HG02763 (cell line): ENCODE results near the gene WDR37.

Experiments used
- ATAC-seq: cut with Tn5 transposase; IDR thresholded peaks from one replicate; pipeline ENCODE4 v1.9.1; 2021; ENCODE audit warnings: mild to moderate bottlenecking, moderate library complexity; ENCODE audit not compliant: unreplicated experiment

Gene WDR37

GRCh38 chr10:1068380-1069361 lies 12.5 kb downstream of the WDR37 start:
- no peak for ATAC-seq

DNA sequence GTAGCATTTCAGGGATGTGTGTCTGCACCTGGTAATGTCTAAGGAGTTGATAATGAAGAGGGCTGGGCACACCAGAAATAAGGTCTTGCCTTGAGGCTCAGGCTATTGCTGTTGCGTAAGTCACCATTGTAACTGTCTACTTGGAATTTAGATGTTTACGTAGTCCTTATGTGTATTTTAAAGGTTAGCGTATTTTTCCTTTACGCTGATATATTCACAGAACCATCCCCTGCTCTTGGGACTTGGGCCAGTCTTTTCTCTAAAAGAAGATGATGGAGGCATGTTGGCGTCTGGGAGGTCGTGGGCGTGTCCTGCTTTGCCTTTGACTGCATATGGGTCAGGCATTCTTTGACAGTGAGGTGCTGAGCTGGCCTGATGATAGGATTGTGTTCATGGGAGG lies 14.7 kb downstream of the WDR37 start:
- ATAC-seq = no peak

DNA sequence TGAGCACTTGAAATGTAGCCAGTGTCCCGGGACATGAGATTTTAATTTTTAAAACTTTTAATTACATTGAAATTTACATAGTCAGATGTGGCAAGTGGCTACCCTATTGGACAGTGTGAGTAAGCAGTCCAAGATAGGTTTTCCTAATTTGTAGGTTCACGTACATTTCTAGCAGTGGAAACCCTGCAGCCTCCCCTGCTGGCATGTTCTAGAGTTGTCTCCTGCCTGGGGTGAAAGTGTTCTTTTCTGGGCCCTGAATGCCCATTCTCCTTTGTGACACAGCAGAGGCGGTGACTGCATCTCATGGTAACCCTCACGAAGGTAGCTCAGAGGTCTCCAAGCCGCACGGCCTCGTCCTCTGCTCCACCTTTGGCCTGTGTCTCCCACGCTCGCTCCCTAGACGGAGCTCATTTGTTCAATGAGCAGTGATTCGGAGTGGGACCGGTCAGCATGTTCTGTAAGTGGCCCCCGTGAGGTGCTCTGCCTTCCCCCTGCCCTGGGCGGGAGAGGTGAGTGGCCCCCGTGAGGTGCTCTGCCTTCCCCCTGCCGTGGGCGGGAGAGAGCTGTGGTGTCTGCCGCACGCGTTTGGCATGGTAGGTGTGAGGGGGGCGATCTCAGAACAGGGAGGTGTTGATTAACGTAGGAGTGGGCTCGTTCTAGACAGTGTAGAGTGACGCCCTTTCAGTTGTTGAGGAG lies 18.0 kb downstream of the WDR37 start:
- ATAC-seq = no peak

DNA sequence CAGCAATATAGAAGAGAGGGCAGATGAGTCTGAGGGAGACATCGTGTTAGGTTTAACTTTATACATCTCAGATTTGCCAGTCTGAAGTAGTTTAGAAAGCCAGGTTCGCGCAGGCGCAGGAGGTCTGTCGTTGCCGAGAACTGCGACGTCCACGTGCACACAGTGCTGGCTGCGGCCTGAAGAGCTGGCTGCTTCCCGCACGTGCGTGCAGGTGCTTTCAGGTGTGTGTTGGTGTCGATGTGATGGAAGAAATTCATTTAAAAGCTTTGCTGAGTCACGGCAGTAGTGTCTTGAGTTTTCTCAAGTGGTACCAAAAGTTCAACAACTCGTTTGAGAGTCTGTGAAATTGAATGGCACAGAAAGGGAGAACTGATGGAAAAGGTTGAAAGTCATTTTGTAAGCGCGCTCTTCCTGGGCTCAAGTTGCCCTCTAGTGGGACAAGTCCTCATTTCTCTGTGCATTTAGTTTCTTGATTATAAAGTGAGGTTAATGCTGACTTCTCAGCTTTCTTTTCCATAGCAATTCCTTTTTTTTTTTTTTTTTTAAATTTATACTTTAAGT lies 18.6 kb downstream of the WDR37 start:
- no peak for ATAC-seq

- ATAC-seq = no peak
These were observed 22.5 kb downstream of the WDR37 start for GRCh38 chr10:1078668-1079067.

- ATAC-seq = no peak
These were observed 27.4 kb downstream of the WDR37 start for GRCh38 chr10:1083581-1083980.

GRCh38 chr10:1084011-1084950 lies 28.1 kb downstream of the WDR37 start:
- no peak for ATAC-seq

- ATAC-seq = no peak
These were observed 29.1 kb downstream of the WDR37 start for GRCh38 chr10:1085258-1085657.

GRCh38 chr10:1086787-1087186 lies 30.6 kb downstream of the WDR37 start:
- ATAC-seq = no peak

GRCh38 chr10:1089017-1089689 lies 33.0 kb downstream of the WDR37 start:
- ATAC-seq = no peak

DNA sequence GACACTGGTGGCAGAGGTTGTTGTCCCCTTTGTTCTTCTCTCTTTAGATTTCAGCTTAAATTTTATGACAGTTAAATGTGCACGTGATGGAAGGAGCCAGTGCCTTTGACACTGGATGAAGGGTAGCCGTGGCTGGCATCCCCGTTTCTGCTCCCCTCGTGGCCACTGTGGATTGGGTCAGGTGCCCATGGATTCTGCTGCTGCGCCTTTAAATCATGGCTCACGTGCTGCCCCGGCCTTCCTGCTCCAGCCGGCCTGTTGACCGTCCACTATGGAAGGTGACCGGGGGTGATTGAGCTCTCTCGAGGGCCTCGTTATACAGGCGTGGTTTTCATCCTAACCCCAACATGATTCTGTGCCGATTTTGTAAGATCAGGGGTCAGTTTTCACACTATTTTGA lies 34.5 kb downstream of the WDR37 start:
- no peak for ATAC-seq

DNA sequence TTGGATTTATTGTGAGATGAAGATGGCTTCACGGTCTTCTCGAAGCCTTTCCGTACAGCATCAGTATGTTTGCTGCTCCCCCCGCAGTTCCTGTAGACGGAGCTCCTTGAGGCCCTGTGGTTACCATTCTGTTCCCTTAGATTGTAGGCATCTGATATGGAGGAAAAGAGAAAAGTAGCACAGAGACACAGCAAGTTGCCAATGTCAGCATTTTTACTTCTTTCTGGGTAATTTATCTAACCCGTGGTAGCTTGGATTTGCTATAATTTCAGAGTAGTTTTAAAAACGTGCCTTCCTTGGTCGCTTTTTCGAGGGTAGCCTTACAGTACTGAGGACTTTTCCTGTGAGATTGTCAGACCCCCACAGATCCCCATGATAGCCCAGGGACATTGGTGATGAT lies 37.5 kb downstream of the WDR37 start:
- ATAC-seq = no peak

DNA sequence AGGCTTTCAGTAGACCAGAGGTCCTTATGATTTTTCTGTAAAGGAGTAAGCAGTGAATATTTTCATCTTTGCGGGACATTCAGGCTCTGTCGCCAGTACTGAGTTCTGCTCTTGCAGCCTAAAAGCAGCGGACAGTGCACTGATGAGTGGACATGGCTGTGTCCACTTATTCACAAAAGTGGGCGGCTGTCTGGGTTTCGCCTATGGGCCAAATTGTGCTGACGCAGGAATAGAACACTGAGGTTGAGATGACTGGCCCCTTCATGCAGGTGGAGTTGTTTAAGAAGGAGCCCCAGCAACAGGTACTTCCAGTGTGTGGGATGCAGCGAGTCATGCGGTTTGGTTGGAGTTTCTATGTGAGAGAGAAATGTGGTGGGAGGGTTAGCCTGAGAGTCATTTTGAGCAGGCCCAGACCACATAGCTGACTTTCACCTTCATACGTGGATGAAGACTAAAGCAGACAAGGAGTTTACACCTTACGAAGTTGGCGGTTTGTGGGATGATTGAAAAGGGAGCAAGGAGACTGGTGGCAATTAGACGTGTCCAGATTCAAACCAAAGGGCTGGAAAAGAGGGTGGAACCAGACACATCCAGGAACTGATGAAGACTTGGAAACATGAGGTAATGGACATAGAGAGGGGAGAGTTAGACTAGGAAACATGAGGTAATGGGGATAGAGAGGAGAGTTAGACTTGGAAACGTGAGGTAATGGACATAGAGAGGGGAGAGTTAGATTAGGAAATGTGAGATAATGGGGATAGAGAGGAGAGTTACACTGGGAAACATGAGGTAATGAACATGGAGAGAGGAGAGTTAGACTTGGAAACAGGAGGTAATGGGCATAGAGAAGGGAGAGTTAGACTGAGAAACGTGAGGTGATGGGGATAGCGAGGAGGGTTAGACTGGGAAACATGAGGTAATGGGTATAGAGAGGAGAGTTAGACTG lies 38.2 kb downstream of the WDR37 start:
- no peak for ATAC-seq

- no peak for ATAC-seq
These were observed 39.3 kb downstream of the WDR37 start for GRCh38 chr10:1095498-1095897.

DNA sequence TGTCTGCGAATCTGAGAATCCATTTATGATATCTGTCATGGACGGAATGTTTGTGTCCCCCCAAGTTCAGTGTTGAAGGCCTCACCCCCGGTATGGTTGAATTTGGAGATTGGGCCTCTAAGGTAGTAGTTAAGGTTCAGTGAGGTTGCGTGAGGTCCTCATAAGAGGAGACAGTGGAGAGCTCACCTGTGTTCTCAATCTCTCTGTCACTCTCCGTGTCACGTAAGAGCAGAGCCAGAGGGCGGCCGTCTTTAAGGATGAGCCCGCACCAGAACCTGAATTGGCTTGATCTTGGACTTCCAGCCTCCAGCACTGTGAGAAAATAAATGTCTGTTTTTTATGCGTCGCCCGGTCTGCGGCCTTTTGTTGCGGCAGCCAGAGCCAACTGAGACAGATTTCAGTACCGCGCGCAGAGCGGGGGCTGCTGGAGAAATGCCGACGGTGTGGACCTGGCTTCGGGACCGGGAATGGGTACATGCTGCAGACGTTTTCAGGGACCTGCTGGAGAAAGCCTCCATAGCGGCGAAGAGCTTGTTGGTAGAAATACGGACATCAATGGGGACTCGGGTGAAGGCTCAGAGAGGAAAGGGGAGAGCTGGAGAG lies 40.2 kb downstream of the WDR37 start:
- no peak for ATAC-seq

- ATAC-seq = no peak
These were observed 41.3 kb downstream of the WDR37 start for GRCh38 chr10:1097436-1097835.

DNA sequence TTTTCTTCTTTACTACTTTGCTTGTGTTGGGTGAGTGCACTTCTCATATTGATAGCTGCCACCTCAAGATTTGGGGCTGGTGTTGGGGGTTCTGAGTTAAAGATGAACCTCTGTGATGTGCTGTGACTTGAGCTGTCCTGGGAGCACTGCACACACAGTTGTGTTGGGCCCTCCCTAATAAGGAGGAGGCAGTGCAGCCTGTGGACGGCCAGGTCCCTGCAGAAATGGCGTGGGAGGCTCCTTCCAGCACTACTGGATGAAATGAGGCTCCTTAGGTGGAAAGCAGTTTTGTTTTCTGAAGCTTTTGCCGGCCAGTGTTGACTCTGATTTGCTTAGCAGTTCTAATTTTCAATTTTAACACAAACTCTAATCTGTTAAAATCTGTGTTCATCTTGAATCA lies 44.0 kb downstream of the WDR37 start:
- ATAC-seq = no peak

- ATAC-seq = no peak
These were observed 44.6 kb downstream of the WDR37 start for GRCh38 chr10:1100691-1101368.
